ENCODE results near the gene COG6. TPM values are rescaled to one million over a fixed set of nuclear protein-coding genes. Genes with fewer than 3 reads are reported as not detected.

COG6 gene
- total and polyA plus RNA-seq, 2 of the 8 experiments (the other 6 are each of a cell fraction or from before 2014, with no cell fraction given) = 8.8 to 22.3 TPM

- no peak overlapping the region for H4K5ac ChIP-seq (ENCODE audit: insufficient read length, low read depth, low read length)
- H2BK120ac ChIP-seq (replicated peaks; ENCODE audit: low read depth, low read length) = no peak overlapping the region
- H4K8ac ChIP-seq (ENCODE audit: extremely low read depth, insufficient read depth, low read length) = no peak overlapping the region
- no peak overlapping the region for H3K4me3 ChIP-seq (ENCODE audit: extremely low read depth in 1 of 4, insufficient read depth in 2 of 4, low read depth in 3 of 4, low read length in 4 of 4)
- no peaks in the 10 kb centered on the region for H4K20me1 ChIP-seq (replicated peaks in 1 of 2; ENCODE audit: control insufficient read depth in 1 of 2, insufficient read depth in 2 of 2, low read length in 2 of 2)
- ChIA-PET CTCF (ENCODE audit: partially characterized antibody) (no interaction called here), POLR2A (ENCODE audit: partially characterized antibody) (no interaction called here)
- H3K23ac ChIP-seq (ENCODE audit: insufficient read length) = no peak overlapping the region
- no peak overlapping the region for H3K18ac ChIP-seq (ENCODE audit: extremely low read depth, low read length)
- no peak overlapping the region for H2BK12ac ChIP-seq (ENCODE audit: low read depth, low read length)
- no peak overlapping the region for H2BK5ac ChIP-seq (ENCODE audit: low read depth, low read length)
- no peak overlapping the region for H4K91ac ChIP-seq (replicated peaks; ENCODE audit: insufficient read length, low read length)
- H3K9ac ChIP-seq (replicated peaks in 1 of 4; ENCODE audit: extremely low read depth in 1 of 4, low read depth in 3 of 4, low read length in 3 of 4) = no peak overlapping the region
- H3K27me3 ChIP-seq (replicated peaks in 1 of 4; ENCODE audit: control insufficient read depth in 3 of 4, extremely low read depth in 1 of 4, insufficient read depth in 3 of 4, low read length in 3 of 4) = no peaks in the 10 kb centered on the region
- 98% methylated on average over 3 of the region's 3 CpGs; no CpG with 5 or more reads in 1 of the 2 experiments for WGBS, 2 experiments (ENCODE audit: extremely low coverage in 1 of 2, insufficient coverage in 1 of 2, insufficient read length in 1 of 2, insufficient replicate concordance in 2 of 2, low coverage in 1 of 2, low lambda C conversion rate in 2 of 2, missing lambda C conversion rate in 1 of 2)
- no peak overlapping the region for H3K4me2 ChIP-seq (ENCODE audit: insufficient read depth in 1 of 2, low read depth in 2 of 2, low read length in 2 of 2)
- no peaks in the 10 kb centered on the region for H3K79me1 ChIP-seq (ENCODE audit: low read depth, low read length)
- FAIRE-seq (no peak), DNase-seq (ENCODE audit: low read depth in 1 of 2, low spot score in 2 of 2) (no peak)
- no peaks in the 10 kb centered on the region for H3K9me3 ChIP-seq (ENCODE audit: insufficient read depth in 2 of 2, low read depth in 1 of 2, low read length in 1 of 2)
- H3K56ac ChIP-seq (replicated peaks; ENCODE audit: insufficient read length, low read depth, low read length) = no peak overlapping the region
- no peaks in the 10 kb centered on the region for H3K36me3 ChIP-seq (ENCODE audit: control insufficient read depth in 2 of 4, insufficient read depth in 4 of 4, low read length in 3 of 4)
- no peak overlapping the region for H3K27ac ChIP-seq (ENCODE audit: low read depth, low read length)
- no peaks in the 10 kb centered on the region for H3K23me2 ChIP-seq (ENCODE audit: low read depth, low read length)
- no peak overlapping the region for H2BK15ac ChIP-seq (ENCODE audit: low read length)
- no peak overlapping the region for H3K14ac ChIP-seq (ENCODE audit: insufficient read length)
- H3K4me1 ChIP-seq (replicated peaks in 1 of 4; ENCODE audit: control insufficient read depth in 3 of 4, insufficient read depth in 4 of 4, low read length in 3 of 4) = no peaks in the 10 kb centered on the region
- no peak overlapping the region for H2BK20ac ChIP-seq (ENCODE audit: low read length)
- no peak overlapping the region for H3K4ac ChIP-seq (replicated peaks; ENCODE audit: insufficient read length, low read depth, low read length)
- no peak overlapping the region for H2AK5ac ChIP-seq (ENCODE audit: low read depth, low read length)
- H2AFZ ChIP-seq (ENCODE audit: low read length) = no peak overlapping the region
- H3K79me2 ChIP-seq (ENCODE audit: control insufficient read depth in 1 of 2, insufficient read depth in 2 of 2, low read length in 2 of 2) = no peaks in the 10 kb centered on the region
- no peak for TF ChIP-seq CREB1 (IDR thresholded peaks at IDR 0.05)
Observed at GRCh38 chr13:39637890-39638289, 17.6 kb upstream of the COG6 start.
